H1 (cell line): ENCODE data around the gene MORC4. TPM values are rescaled to one million over a fixed set of nuclear protein-coding genes. Genes with fewer than 3 reads are reported as not detected.

Source experiments
- CTCF ChIA-PET: fragments of 300-600 bp; sonication (Branson Sonifier 250); formaldehyde crosslinking; loops from one replicate; lab custom pipeline; 2021; ENCODE audit not compliant: partially characterized antibody; lab: Charles Lee
- POLR2A ChIA-PET: fragments of 300-600 bp; sonication (Branson Sonifier 250); formaldehyde crosslinking; loops from one replicate; lab custom pipeline; 2021; ENCODE audit warnings: inconsistent platforms; ENCODE audit not compliant: partially characterized antibody; lab: Charles Lee
- DNase-seq, 2 experiments: peaks; one replicate each; pipeline versions ENCODE4 v3.0.0 to v3.0.0-alpha.2; 2010 to 2022; ENCODE audit warnings: low spot score in 2 of 2, low read depth in 1 of 2, mixed read lengths in 1 of 2
- FAIRE-seq: peaks from 2 replicates; lab custom pipeline; 2011; peaks lifted over from hg19 to GRCh38; lab: Jason Lieb, UNC
- H2AFZ ChIP-seq: 2 replicates; pipeline ENCODE4 v1.8.1; 2012; ENCODE audit warnings: low read length, inconsistent platforms
- H2AK5ac ChIP-seq: 2 replicates; pipeline ENCODE4 v1.6.1; 2013; ENCODE audit warnings: low read depth, low read length
- H2BK120ac ChIP-seq: replicated peaks from 2 replicates; pipeline ENCODE3; 2013; ENCODE audit warnings: low read depth, low read length, inconsistent platforms
- H2BK12ac ChIP-seq: 2 replicates; pipeline ENCODE4 v1.6.1; 2013; ENCODE audit warnings: low read depth, low read length
- H2BK15ac ChIP-seq: 2 replicates; pipeline ENCODE4 v1.6.1; 2013; ENCODE audit warnings: low read length
- H2BK20ac ChIP-seq: 2 replicates; pipeline ENCODE4 v1.6.1; 2013; ENCODE audit warnings: low read length
- H2BK5ac ChIP-seq: 2 replicates; pipeline ENCODE4 v1.6.1; 2013; ENCODE audit warnings: low read depth, low read length
- H3K14ac ChIP-seq: 2 replicates; pipeline ENCODE4 v1.6.1; 2013; ENCODE audit warnings: inconsistent platforms; ENCODE audit not compliant: insufficient read length
- H3K18ac ChIP-seq: 2 replicates; pipeline ENCODE4 v1.6.1; 2013; ENCODE audit warnings: low read length; ENCODE audit errors: extremely low read depth
- H3K23ac ChIP-seq: 2 replicates; pipeline ENCODE4 v1.6.1; 2013; ENCODE audit warnings: inconsistent platforms; ENCODE audit not compliant: insufficient read length
- H3K23me2 ChIP-seq: 2 replicates; pipeline ENCODE4 v1.6.1; 2013; ENCODE audit warnings: low read depth, low read length
- H3K27ac ChIP-seq: 2 replicates; pipeline ENCODE4 v1.6.1; 2011; ENCODE audit warnings: low read depth, low read length, inconsistent platforms
- H3K27me3 ChIP-seq, 4 experiments: replicated peaks in 1 of 4; 1 replicate in 1 of 4; 2 replicates in 3 of 4; pipeline versions ENCODE4 v1.6.1 to v1.8.1; 2011 to 2013; ENCODE audit warnings: low read length in 3 of 4, mild to moderate bottlenecking in 3 of 4, inconsistent platforms in 2 of 4, mixed read lengths in 2 of 4, moderate library complexity in 1 of 4; ENCODE audit not compliant: control insufficient read depth in 3 of 4, insufficient read depth in 3 of 4; ENCODE audit errors: extremely low read depth in 1 of 4
- H3K36me3 ChIP-seq, 4 experiments: 2 replicates each; pipeline versions ENCODE4 v1.6.1 to v1.8.1; 2011 to 2013; ENCODE audit warnings: mild to moderate bottlenecking in 4 of 4, low read length in 3 of 4, moderate library complexity in 2 of 4, control low read depth in 1 of 4, inconsistent platforms in 1 of 4; ENCODE audit not compliant: insufficient read depth in 4 of 4, control insufficient read depth in 2 of 4
- H3K4ac ChIP-seq: replicated peaks from 2 replicates; pipeline ENCODE3; 2013; ENCODE audit warnings: low read length, low read depth, mixed read lengths, inconsistent platforms; ENCODE audit not compliant: insufficient read length
- H3K4me1 ChIP-seq, 4 experiments: replicated peaks in 1 of 4; 1 replicate in 1 of 4; 2 replicates in 3 of 4; pipeline versions ENCODE4 v1.6.1 to v1.8.1; 2011 to 2013; ENCODE audit warnings: low read length in 3 of 4, inconsistent platforms in 2 of 4, mixed read lengths in 1 of 4; ENCODE audit not compliant: insufficient read depth in 4 of 4, control insufficient read depth in 3 of 4
- H3K4me2 ChIP-seq, 2 experiments: 2 replicates each; pipeline versions ENCODE4 v1.6.1 to v1.8.1; 2011 to 2013; ENCODE audit warnings: low read depth in 2 of 2, low read length in 2 of 2, control low read depth in 1 of 2, inconsistent platforms in 1 of 2, mild to moderate bottlenecking in 1 of 2; ENCODE audit not compliant: insufficient read depth in 1 of 2
- H3K4me3 ChIP-seq, 4 experiments: fragments of 200-600, 300-600 bp in 1 of 4; sonication (generic), shearing (Covaris generic), sonication (Bioruptor Twin) in 1 of 4; 2 replicates each; pipeline versions ENCODE4 v1.5.1 to v1.8.1; 2011 to 2016; ENCODE audit warnings: low read length in 4 of 4, low read depth in 3 of 4, control low read depth in 2 of 4, inconsistent platforms in 2 of 4, mild to moderate bottlenecking in 2 of 4, mixed read lengths in 1 of 4, moderate library complexity in 1 of 4; ENCODE audit not compliant: insufficient read depth in 2 of 4; ENCODE audit errors: extremely low read depth in 1 of 4
- H3K56ac ChIP-seq: replicated peaks from 2 replicates; pipeline ENCODE3; 2013; ENCODE audit warnings: low read depth, mild to moderate bottlenecking, mixed read lengths, low read length, inconsistent platforms; ENCODE audit not compliant: insufficient read length
- H3K79me1 ChIP-seq: 2 replicates; pipeline ENCODE4 v1.6.1; 2013; ENCODE audit warnings: low read depth, low read length, control low read depth
- H3K79me2 ChIP-seq, 2 experiments: 2 replicates each; pipeline versions ENCODE4 v1.6.1 to v1.8.1; 2012 to 2013; ENCODE audit warnings: low read length in 2 of 2, mild to moderate bottlenecking in 2 of 2, inconsistent platforms in 1 of 2; ENCODE audit not compliant: insufficient read depth in 2 of 2, control insufficient read depth in 1 of 2
- H3K9ac ChIP-seq, 4 experiments: replicated peaks in 1 of 4; 1 replicate in 1 of 4; 2 replicates in 3 of 4; pipeline versions ENCODE4 v1.6.1 to v1.8.1; 2011 to 2013; ENCODE audit warnings: low read depth in 3 of 4, low read length in 3 of 4, control low read depth in 2 of 4, mild to moderate bottlenecking in 2 of 4, moderate library complexity in 2 of 4, inconsistent platforms in 1 of 4; ENCODE audit errors: extremely low read depth in 1 of 4
- H3K9me3 ChIP-seq, 2 experiments: 2 replicates each; pipeline versions ENCODE4 v1.6.1 to v1.8.1; 2012 to 2013; ENCODE audit warnings: mild to moderate bottlenecking in 2 of 2, moderate library complexity in 2 of 2, control low read depth in 1 of 2, inconsistent platforms in 1 of 2, low read depth in 1 of 2, low read length in 1 of 2, mixed read lengths in 1 of 2; ENCODE audit not compliant: insufficient read depth in 2 of 2
- H4K20me1 ChIP-seq, 2 experiments: replicated peaks in 1 of 2; 2 replicates each; pipeline versions ENCODE3 to v1.8.1; 2011 to 2013; ENCODE audit warnings: inconsistent platforms in 2 of 2, low read length in 2 of 2, mild to moderate bottlenecking in 1 of 2; ENCODE audit not compliant: insufficient read depth in 2 of 2, control insufficient read depth in 1 of 2
- H4K5ac ChIP-seq: 2 replicates; pipeline ENCODE4 v1.6.1; 2013; ENCODE audit warnings: low read length, low read depth, mixed read lengths, inconsistent platforms; ENCODE audit not compliant: insufficient read length
- H4K8ac ChIP-seq: 2 replicates; pipeline ENCODE4 v1.8.0; 2013; ENCODE audit warnings: mild to moderate bottlenecking, moderate library complexity, low read length, inconsistent platforms; ENCODE audit not compliant: insufficient read depth; ENCODE audit errors: extremely low read depth
- H4K91ac ChIP-seq: replicated peaks from 2 replicates; pipeline ENCODE3; 2013; ENCODE audit warnings: low read length, mixed read lengths, inconsistent platforms; ENCODE audit not compliant: insufficient read length
- WGBS, 2 experiments: shearing (Covaris generic) in 1 of 2; methylation state at CpG; one replicate each; pipeline versions ENCODE4 v1.1.6 to v1.1.7; 2013 to 2015; ENCODE audit warnings: low lambda C conversion rate in 2 of 2, mixed read lengths in 2 of 2, inconsistent platforms in 1 of 2, low coverage in 1 of 2, missing lambda C conversion rate in 1 of 2; ENCODE audit not compliant: insufficient replicate concordance in 2 of 2, insufficient coverage in 1 of 2, insufficient read length in 1 of 2; ENCODE audit errors: extremely low coverage in 1 of 2, missing lambda C conversion rate in 1 of 2; 5-methylcytosine and 5-hydroxymethylcytosine counted together
- polyA plus RNA-seq, 7 experiments: library from polyadenylated mRNA; depleted of rRNA in 3 of 7; stranded (reverse) in 5 of 7; unstranded in 2 of 7; fragments of >200 nt in 5 of 7; fragments of 200-250 nt in 2 of 7; gene quantifications; 1 replicate in 5 of 7; 2 replicates in 1 of 7; 4 replicates in 1 of 7; pipeline versions ENCODE4 v1.2.1 to v1.2.3, GENCODE V29; 2011 to 2013; ENCODE audit warnings: missing spikeins in 2 of 7, mixed read lengths in 2 of 7
- total RNA-seq: library from RNA; stranded (reverse); fragmentation: NEBNext Ultra II Directional; extraction: Animal tissue kit (Norgen Biotek cat#: 25700); gene quantifications from 2 replicates; pipeline ENCODE4 v1.2.1, GENCODE V29; 2021

The MORC4 gene
- total and polyA plus RNA-seq, 2 of the 8 experiments (the other 6 are each of a cell fraction or from before 2014, with no cell fraction given): 1.4 to 2.5 TPM

DNA sequence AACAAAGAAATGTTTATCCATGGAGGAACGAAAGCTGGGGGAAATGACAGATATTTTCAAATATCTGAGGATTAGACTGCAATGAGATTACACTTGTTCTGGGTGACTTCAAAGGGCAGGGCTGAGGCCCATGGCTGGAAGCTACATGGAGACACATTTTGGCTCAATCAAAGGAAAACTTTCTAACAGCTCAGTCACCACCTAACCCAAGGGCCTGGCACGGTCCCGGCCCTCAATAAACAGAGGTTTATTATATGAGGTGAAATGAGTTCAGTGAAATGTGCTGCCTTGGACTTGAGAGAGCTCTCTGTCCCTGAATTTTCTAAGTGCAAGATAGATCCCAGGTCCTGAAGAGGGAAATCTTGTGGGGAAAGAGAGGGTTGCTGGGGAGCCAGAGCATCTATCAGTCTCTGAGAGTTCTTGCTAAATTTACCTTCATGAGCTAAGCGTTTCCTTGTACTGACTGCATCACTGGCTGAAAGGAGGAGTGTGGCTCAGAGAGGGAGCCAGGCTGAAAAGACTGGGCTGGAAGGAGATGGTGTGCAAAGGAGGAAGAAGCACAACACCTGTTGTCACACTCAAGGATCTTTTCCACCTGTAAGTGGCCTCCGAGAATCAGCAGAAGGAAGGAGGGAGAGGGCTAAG is 94.8 kb downstream of the MORC4 start:
- POLR2A ChIA-PET: no interaction called here
- CTCF ChIA-PET: interaction anchor here (1.8 to 5.6 kb wide), 2 partner anchors 7 to 12 kb away, joined by 5 to 35 read pairs; no protein-coding TSS in a partner anchor
- H3K4me2 ChIP-seq: no peak overlapping the region
- H2BK5ac ChIP-seq: no peak overlapping the region
- no peaks in the 10 kb centered on the region for H3K79me1 ChIP-seq
- H2BK120ac ChIP-seq: no peak overlapping the region
- 98% methylated on average over 4 of the region's 5 CpGs; no CpG with 5 or more reads in 1 of the 2 experiments for WGBS, 2 experiments
- H2AK5ac ChIP-seq: no peak overlapping the region
- H3K9me3 ChIP-seq: no peaks in the 10 kb centered on the region
- no peak overlapping the region for H3K23ac ChIP-seq
- H3K23me2 ChIP-seq: no peaks in the 10 kb centered on the region
- H2BK15ac ChIP-seq: no peak overlapping the region
- H4K91ac ChIP-seq: no peak overlapping the region
- no peak overlapping the region for H2BK12ac ChIP-seq
- no peak overlapping the region for H3K9ac ChIP-seq
- no peak overlapping the region for H2AFZ ChIP-seq
- H3K27me3 ChIP-seq: no peaks in the 10 kb centered on the region
- H3K27ac ChIP-seq: no peak overlapping the region
- H4K5ac ChIP-seq: no peak overlapping the region
- DNase-seq (no peak), FAIRE-seq (no peak)
- no peaks in the 10 kb centered on the region for H3K36me3 ChIP-seq
- H3K4me3 ChIP-seq: no peak overlapping the region
- H3K56ac ChIP-seq: no peak overlapping the region
- H3K14ac ChIP-seq: no peak overlapping the region
- no peaks in the 10 kb centered on the region for H3K4me1 ChIP-seq
- H4K8ac ChIP-seq: no peak overlapping the region
- H3K4ac ChIP-seq: no peak overlapping the region
- no peak overlapping the region for H2BK20ac ChIP-seq
- no peaks in the 10 kb centered on the region for H4K20me1 ChIP-seq
- no peak overlapping the region for H3K18ac ChIP-seq
- H3K79me2 ChIP-seq: no peaks in the 10 kb centered on the region
